Ovary (tissue), 9 donors: ENCODE results near the gene ZNF678. TPM values are rescaled to one million over a fixed set of nuclear protein-coding genes. Genes with fewer than 3 reads are reported as not detected.

ENCODE experiments used
- DNase-seq, 5 donors: peaks; one replicate each; pipeline ENCODE4 v3.0.0-alpha.2; 2019 to 2020
- H3K27ac ChIP-seq, 2 donors: fragments of 200-600 bp; one replicate each; pipeline versions ENCODE4 v1.5.1 to v1.8.0; 2019 to 2022
- H3K27me3 ChIP-seq: fragments of 200-600 bp; one replicate; pipeline ENCODE4 v1.8.0; 2022
- H3K36me3 ChIP-seq: fragments of 200-600 bp; sonication (generic); one replicate; pipeline ENCODE4 v1.5.1; 2019
- H3K4me1 ChIP-seq: one replicate; pipeline ENCODE4 v1.8.1; 2013; ENCODE audit warnings: mild to moderate bottlenecking, moderate library complexity; ENCODE audit not compliant: insufficient read depth
- H3K4me3 ChIP-seq: fragments of 200-600 bp; sonication (generic); one replicate; pipeline ENCODE4 v1.5.1; 2017
- H3K9me3 ChIP-seq, 2 donors: fragments of 200-600 bp in 1 of 2; sonication (generic) in 1 of 2; one replicate each; pipeline versions ENCODE4 v1.5.1 to v1.8.1; 2013 to 2019; ENCODE audit warnings: mild to moderate bottlenecking in 1 of 2, moderate library complexity in 1 of 2
- EP300 ChIP-seq: sonication (generic); formaldehyde crosslinking; IDR thresholded peaks from one replicate; pipeline ENCODE4 v1.6.1; 2017; ENCODE audit warnings: antibody characterized with exemption
- POLR2A ChIP-seq: fragments of 450-650 bp; IDR thresholded peaks from one replicate; pipeline ENCODE4 v1.6.1; 2017; ENCODE audit warnings: antibody characterized with exemption, mild to moderate bottlenecking, moderate library complexity
- WGBS, 3 donors: extraction: QIAGEN DNeasy Blood & Tissue Kit in 1 of 3; methylation state at CpG; one replicate each; pipeline versions ENCODE4 v1.1.5 to v1.1.7; 2013 to 2017; 5-methylcytosine and 5-hydroxymethylcytosine counted together
- intact Hi-C, 4 donors: fragments of 100-400 bp; cut with DNase I; formaldehyde crosslinking; loops; one replicate each; pipeline versions ENCODE4 v1.11.0 to v1.15.1; 2022 to 2023
- polyA plus RNA-seq, 2 donors: library from polyadenylated mRNA; stranded (reverse); fragments of 200-250 nt in 1 of 2; fragments of 350-450 nt in 1 of 2; fragmentation: Illumina TruSeq in 1 of 2; extraction: RNeasy Lipid Tissue Mini Kit (QIAGEN cat#74804) in 1 of 2; gene quantifications; one replicate each; pipeline ENCODE4 v1.2.3, GENCODE V29; 2013 to 2014
- total RNA-seq, 7 donors: library from RNA; depleted of rRNA in 2 of 7; stranded (reverse); fragments of >200 nt in 2 of 7; fragmentation: NEBNext Ultra II Directional in 3 of 7; extraction: Animal tissue kit (Norgen Biotek cat#: 25700) in 3 of 7; gene quantifications; one replicate each; pipeline versions ENCODE4 v1.1.0 to v1.2.4, GENCODE V29; 2016 to 2023
- TF ChIP-seq, protein P1 (sequence below), 3 donors: fragments of 450-650 bp in 2 of 3; fragments of 200-600 bp in 1 of 3; IDR thresholded peaks; one replicate each; pipeline versions ENCODE4 v1.5.1 to v1.8.0; 2016 to 2022; ENCODE audit warnings: antibody characterized with exemption in 3 of 3, mild to moderate bottlenecking in 1 of 3
- donor health status: DM: no; HTN: no; CAD: no; lungs with moderate emphysema.
- donor health status: DM: no; HTN: no; CAD: no.
- donor health status: Bipolar disorder and iron deficiency.
- donor health status: DM: yes; HTN: yes; CAD: no.
- donor health status: DM: no; HTN: no; CAD: no.
- donor health status: DM: yes; HTN: yes; CAD: no.

The ZNF678 gene
- total and polyA plus RNA-seq, 9 donors, result 2.5 to 12.0 (median 8.2) TPM

GRCh38 chr1:227567256-227567655 is 3.9 kb downstream of the ZNF678 start:
- TF ChIP-seq, protein P1, sequence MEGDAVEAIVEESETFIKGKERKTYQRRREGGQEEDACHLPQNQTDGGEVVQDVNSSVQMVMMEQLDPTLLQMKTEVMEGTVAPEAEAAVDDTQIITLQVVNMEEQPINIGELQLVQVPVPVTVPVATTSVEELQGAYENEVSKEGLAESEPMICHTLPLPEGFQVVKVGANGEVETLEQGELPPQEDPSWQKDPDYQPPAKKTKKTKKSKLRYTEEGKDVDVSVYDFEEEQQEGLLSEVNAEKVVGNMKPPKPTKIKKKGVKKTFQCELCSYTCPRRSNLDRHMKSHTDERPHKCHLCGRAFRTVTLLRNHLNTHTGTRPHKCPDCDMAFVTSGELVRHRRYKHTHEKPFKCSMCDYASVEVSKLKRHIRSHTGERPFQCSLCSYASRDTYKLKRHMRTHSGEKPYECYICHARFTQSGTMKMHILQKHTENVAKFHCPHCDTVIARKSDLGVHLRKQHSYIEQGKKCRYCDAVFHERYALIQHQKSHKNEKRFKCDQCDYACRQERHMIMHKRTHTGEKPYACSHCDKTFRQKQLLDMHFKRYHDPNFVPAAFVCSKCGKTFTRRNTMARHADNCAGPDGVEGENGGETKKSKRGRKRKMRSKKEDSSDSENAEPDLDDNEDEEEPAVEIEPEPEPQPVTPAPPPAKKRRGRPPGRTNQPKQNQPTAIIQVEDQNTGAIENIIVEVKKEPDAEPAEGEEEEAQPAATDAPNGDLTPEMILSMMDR (IDR thresholded peaks at IDR 0.05), result no peak
- TF ChIP-seq EP300, result no peak
- no peak for TF ChIP-seq POLR2A
- Histone ChIP-seq H3K27me3 (no peaks in the 10 kb centered on the region), H3K4me3 (no peak overlapping the region), H3K9me3 (no peaks in the 10 kb centered on the region), H3K36me3 (no peaks in the 10 kb centered on the region), H3K4me1 (peaks cover 1% of the 10 kb centered on the region), H3K27ac (no peak overlapping the region)
- intact Hi-C loops, result no loop called here
- 82 to 86% (median 82%) methylated on average over 4 of the region's 4 CpGs for WGBS, 3 donors
- no peak for DNase-seq

- Histone ChIP-seq H3K4me3 (no peak overlapping the region), H3K4me1 (peaks cover 1% of the 10 kb centered on the region), H3K27me3 (no peaks in the 10 kb centered on the region), H3K9me3 (no peaks in the 10 kb centered on the region), H3K36me3 (no peaks in the 10 kb centered on the region), H3K27ac (no peak overlapping the region)
- no peak for DNase-seq
- intact Hi-C loops, result no loop called here
- 74 to 98% (median 96%) methylated on average over 3 of the region's 3 CpGs for WGBS, 3 donors
- TF ChIP-seq POLR2A (no peak), EP300 (no peak)
- TF ChIP-seq, protein P1 (IDR thresholded peaks at IDR 0.05), result no peak
Observed at GRCh38 chr1:227568593-227568992, 5.2 kb downstream of the ZNF678 start.

GRCh38 chr1:227572752-227573151 is 9.4 kb downstream of the ZNF678 start:
- TF ChIP-seq, protein P1 (IDR thresholded peaks at IDR 0.05), result no peak
- TF ChIP-seq EP300, result no peak
- no peak for TF ChIP-seq POLR2A
- Histone ChIP-seq H3K27me3 (no peaks in the 10 kb centered on the region), H3K9me3 (no peaks in the 10 kb centered on the region), H3K4me1 (no peaks in the 10 kb centered on the region), H3K27ac (no peak overlapping the region), H3K36me3 (no peaks in the 10 kb centered on the region), H3K4me3 (no peak overlapping the region)
- 81 to 87% (median 85%) methylated on average over 7 of the region's 7 CpGs for WGBS, 3 donors
- intact Hi-C loops, result no loop called here
- DNase-seq, result no peak

GRCh38 chr1:227574926-227575325 is 11.6 kb downstream of the ZNF678 start:
- Histone ChIP-seq H3K4me3 (no peak overlapping the region), H3K27me3 (no peaks in the 10 kb centered on the region), H3K4me1 (no peaks in the 10 kb centered on the region), H3K27ac (no peak overlapping the region), H3K9me3 (no peaks in the 10 kb centered on the region), H3K36me3 (no peaks in the 10 kb centered on the region)
- WGBS, 3 donors, result 97 to 100% (median 99%) methylated on average over 1 of the region's 1 CpG
- intact Hi-C loops, result no loop called here
- no peak for DNase-seq
- no peak for TF ChIP-seq EP300
- TF ChIP-seq, protein P1 (IDR thresholded peaks at IDR 0.05), result no peak
- TF ChIP-seq POLR2A, result no peak

DNA sequence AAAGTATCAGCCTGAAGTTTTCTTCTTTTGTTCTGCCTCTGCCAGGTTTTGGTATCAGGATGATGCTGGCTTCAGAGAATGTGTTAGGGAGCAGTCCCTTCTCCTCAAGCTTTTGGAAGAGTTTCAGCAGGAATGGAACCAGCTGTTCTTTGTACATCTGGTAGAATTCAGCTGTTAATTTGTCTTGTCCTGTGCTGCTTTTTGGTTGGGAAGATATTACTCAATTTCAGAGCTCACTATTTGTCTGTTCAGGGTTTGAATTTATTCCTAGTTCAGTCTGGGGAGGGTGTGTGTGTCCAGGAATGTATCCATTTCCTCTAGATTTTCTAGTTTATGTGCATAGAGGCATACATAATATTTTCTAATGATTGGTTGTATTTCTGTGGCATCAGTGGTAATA is 12.8 kb downstream of the ZNF678 start:
- intact Hi-C loops, result no loop called here
- TF ChIP-seq, protein P1 (IDR thresholded peaks at IDR 0.05), result no peak
- TF ChIP-seq EP300 (no peak), POLR2A (no peak)
- DNase-seq, result no peak
- Histone ChIP-seq H3K4me3 (no peak overlapping the region), H3K4me1 (no peaks in the 10 kb centered on the region), H3K27me3 (no peaks in the 10 kb centered on the region), H3K27ac (no peak overlapping the region), H3K36me3 (no peaks in the 10 kb centered on the region), H3K9me3 (no peaks in the 10 kb centered on the region)
